NCI-H187 treated with DMSO at 0.1 percent for 48 hours (cell line): ENCODE results near the gene MSI2.

Experiments used
- DNase-seq: peaks from one replicate; lab custom pipeline; 2025; lab: John Stamatoyannopoulos, UW

MSI2 gene

DNA sequence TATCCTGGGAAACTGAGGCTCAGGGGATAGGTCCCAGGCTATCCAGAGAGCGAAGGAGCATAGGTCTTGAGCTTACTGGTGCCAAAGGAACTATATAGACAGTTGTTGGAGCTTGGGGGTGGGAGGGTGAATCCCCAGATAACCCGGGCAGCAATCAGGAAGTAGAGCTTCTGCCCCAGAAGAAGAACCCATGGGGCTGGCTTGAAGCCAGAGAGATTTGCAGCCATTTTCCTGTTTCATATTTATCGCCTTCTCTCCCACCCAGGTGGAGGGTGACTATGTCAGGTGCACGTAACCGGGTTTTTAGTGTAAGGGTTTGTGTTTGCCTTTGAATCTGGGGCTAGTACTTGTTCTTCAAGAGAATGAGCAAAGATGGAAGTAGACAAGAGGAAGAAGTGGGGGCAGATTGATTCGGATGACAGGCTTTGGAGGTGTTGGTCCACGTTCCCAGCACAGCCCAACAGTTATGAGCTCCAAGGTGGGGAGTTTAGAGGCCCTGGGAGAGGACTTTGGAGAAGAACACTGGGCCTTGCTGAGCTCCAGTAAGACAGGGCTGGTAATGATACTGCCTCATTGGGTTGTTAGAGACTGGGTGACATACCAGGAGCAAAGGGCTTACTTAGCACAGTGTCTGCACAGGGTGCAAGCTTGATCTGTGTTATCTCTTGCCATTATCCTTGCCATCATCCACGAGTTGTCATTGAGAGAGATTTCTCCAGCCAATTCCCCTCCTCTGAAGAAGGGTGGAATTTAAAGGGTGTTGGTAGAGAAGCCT lies 343.1 kb downstream of the MSI2 start:
- DNase-seq, result no peak

GRCh38 chr17:57600074-57600473 lies 343.8 kb downstream of the MSI2 start:
- no peak for DNase-seq

DNA sequence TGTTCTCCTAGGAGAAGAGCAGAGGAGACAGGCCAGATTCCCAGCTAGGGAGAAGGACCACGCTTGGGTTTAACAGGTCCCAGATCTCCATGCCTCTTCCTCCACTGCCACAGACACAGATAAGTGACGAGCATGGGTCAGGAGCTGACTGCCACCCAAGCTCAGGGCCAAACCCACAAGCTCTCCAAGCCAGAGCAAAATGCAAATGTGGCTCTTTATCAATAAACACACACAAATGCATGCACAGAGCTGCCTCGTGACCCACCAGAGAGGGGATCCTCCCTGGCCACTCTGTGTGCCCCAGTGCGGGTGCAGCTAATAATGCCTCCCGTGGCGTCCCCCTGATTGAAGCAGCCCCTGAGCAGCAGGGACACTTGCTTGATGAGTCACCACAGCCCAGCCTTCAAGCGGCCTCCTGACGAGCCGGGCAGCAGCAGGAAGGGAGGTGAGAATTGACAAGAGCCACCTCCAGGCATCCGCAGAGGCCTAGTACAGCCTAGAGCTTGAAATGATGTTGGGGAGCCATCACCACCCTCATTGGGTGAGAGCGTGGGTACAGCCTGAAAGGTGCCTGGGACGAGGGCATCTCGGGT lies 344.9 kb downstream of the MSI2 start:
- DNase-seq, result no peak

GRCh38 chr17:57602896-57603295 lies 346.6 kb downstream of the MSI2 start:
- DNase-seq, result no peak

DNA sequence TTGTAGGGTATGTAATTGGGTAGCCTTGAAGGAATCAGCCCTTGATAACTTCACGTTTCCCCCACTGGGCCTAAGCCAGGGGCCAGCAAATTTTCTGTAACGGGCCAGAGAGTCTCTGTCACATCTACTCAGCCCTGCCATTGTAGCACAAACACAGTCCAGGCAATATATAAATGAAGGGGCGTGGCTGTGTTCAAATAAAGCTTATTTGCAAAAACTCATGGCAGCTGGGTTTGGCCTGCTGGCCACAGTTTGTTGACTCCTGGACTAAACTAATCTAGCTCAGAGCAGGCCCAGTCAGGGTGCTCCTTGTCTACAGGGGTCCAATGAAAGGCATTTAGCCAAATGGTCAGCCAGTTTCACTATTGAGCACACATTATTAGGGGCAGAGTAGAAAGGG lies 347.2 kb downstream of the MSI2 start:
- DNase-seq, result no peak

DNA sequence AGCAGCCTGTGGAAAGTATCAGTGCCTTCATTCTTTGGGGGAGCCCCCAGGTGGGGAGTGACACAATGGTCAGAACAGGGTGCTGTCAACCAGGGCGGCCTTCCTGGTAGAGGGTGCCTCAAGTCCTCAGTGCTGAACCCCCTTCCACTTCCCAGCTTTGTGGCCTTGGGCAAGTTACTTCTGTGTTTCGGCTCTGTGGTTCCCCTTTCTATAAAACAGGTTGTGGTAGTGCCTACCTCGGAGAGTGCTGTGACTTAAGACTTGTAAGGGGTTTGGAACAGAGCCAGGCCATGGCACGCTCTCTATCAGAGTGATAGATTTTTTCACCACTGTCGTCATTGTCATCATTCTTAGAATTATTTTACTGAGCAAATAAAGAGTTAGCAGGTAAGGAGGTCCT lies 347.7 kb downstream of the MSI2 start:
- DNase-seq, result no peak

- DNase-seq, result no peak
Observed at GRCh38 chr17:57604771-57605674, 348.7 kb downstream of the MSI2 start.

- DNase-seq, result peak; percentile 80
Observed at GRCh38 chr17:57605675-57606105, 349.4 kb downstream of the MSI2 start.

- no peak for DNase-seq
Observed at GRCh38 chr17:57606111-57606875, 350.0 kb downstream of the MSI2 start.

- DNase-seq, result no peak
Observed at GRCh38 chr17:57607553-57608120, 351.3 kb downstream of the MSI2 start.

DNA sequence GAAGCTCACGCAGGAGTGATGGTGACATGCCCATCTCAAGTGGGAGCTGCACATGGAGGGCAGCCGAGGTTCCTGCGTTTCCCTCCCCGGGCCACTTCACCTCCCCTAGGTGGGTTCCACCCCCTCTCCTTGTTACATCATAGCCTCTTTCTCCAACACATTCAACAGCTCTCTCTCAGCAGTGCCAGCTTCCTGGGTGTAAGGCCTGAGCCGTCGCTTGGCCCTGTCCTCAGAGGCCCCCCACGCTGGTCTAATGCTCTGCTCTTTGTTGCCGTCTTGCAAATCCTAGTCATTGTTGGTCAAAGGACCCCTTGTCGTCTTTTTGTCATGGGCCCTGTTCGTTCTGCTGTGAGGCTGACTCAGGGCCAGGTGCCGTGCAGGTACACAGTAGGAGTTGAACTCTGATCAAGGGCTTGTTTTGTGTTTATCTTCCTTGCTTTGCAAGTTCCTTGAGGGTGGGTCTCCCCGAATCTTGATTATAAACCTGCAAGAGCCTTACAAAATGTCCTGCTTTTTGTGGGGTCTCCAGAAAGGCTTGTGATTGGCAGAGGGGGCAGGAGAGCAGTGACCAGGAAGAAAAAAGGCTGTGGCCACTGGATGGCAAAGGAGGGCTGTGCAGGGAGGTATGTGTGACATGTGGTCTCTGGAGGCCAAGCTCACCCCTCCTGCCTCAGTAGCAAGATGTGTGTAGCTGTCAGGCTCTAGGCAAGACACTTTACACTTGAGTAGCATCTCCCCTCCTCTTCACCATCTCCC lies 352.2 kb downstream of the MSI2 start:
- no peak for DNase-seq

DNA sequence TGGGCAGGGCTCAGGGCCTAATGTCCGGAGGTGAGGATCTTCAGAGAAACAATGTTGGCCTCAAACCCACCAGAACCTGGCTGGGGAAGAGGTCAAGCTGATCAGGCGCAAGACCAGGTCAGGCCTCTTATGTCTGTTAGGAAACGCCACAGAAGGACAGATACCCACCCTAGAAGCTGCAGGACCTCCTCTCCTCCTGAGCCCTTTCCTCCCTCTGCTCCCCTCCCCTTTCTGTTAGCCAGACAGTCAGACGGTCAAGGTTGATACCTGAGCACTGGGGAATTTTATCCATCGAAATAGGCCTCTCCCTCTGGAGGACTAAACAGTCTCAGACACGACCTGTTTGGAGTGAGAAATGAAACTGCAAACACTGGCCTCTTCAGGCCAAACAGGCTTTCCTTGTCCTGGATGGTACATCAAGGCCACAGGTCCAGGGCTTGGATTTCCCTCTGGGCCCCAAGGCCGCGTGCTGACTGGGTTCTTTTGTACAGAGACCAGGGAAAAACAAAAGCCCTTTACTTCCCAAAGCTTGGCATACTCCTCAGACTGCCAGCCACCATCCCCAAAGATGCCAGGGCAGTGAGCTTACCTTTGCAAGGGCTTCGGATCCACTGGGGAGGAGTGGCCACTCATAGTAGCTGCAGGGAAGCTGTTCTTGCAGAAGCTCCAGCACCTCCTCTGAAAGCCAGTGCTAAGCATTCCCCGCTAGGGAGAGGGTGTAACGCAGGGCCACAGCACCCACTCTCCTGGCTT lies 353.0 kb downstream of the MSI2 start:
- DNase-seq, result no peak

DNA sequence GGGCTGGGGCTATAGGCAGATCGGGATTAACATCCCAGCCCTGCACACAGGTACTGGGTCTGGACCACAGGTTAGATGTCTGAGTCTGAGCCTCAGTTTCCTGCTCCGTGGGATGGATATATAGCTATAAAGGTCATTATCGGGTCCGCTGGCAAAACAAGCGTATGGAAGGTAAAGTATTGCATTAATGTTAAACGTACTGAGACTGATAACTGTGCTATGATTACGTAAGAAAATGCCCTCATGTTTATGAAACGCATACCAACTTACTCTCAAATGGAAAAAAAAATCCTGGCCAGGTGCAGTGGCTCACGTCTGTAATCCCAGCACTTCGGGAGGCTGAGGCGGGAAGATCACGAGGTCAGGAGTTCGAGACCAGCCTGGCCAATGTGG lies 353.6 kb downstream of the MSI2 start:
- no peak for DNase-seq

DNA sequence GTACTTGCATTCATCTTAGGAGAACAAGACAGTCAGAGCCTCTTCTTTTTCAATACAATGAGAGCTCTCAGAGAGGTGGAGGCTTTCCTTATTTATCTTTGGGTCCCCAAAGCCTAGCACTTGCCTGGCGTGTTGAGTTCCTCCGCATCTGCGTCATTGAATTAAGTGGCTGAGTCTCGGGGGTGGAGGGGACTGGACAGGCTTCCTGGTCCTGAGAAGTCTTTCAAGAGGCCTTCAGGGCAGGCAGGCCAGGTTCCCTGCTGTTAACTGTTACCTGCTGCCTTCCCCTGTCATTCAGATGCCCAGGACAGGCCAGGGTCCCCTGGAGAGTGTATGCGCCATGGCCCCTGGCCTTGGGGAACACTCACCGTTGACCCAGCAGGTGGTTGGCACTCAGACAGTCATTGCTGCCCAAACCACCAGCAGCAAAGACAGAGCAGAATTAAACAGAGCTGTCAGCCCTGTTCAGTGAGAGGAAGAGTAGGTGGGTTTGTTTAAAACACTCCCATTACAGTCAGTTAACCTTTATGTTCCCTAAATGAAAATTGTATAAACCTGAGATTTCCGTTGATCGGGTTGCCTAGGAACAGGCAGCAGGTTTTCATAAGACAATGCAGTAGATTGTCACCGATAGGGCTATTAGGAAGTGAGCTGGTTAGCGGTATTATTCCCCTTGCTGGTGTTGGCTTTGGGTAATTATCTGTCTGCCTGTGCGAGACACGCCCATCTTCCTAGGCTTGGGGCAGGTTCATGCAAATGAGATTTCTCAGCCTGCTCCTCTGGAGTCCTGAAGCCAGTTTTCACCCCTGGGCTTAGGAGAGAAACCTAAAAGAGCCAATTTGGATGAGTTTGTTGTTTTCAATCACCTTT lies 356.1 kb downstream of the MSI2 start:
- DNase-seq, result no peak

DNA sequence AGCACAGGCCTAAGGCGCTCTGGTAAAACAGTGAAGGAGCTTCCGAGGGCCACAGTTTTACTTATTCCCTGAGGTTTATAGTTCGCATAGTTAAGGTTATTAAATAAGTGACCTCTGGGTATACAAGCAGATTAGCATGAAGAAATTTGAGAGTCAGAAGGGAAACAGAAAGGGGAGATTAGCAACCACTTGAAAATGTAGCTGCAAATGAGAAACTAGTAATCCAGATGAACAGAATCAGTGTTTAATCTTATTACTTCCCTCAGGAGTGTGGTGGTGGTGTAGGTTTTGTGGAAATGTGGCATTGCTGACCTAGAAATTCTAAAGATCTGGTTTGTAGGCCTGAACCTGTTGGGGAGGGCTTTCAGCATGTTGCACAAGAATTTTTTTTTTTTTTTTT lies 358.4 kb downstream of the MSI2 start:
- no peak for DNase-seq

DNA sequence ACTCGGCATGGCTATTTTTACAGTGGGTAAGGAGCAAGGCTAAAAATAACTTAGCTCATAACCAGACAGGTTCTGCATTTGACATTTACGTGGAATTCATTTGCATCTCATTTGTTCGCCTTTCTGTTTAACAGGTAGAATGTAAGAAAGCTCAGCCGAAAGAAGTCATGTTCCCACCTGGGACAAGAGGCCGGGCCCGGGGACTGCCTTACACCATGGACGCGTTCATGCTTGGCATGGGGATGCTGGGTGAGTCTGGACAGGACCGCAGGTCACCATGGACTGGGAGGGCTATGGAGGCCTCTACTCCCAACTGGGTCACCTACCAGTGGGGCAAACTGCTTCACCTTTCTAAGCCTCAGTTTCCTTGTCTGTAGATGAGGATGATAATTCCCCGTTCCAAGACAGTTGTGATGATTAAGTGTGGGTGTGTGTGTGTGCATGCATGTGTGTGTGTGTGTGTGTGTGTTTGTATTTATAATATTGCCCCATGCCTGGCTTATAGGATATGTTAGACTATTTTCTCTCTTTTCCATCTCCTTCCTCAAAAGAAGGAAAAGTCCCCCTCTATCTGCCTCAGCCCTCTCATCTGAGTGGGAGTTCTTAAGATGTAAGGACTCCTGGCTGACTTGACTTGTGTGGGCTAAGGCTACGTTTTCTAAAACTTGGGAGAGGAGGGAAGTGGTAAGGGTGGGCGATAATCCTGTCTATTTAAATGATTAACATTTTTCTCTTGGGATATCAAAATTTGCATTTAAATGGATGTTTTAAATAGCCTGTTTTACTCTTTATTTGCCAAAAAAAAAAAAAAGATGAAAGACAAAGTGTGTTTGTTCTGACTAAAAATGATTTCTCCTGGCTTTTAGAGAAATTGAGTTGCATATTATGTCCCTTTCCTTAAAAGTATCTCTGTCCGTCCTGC lies 359.8 kb downstream of the MSI2 start:
- DNase-seq, result no peak

- no peak for DNase-seq
Observed at GRCh38 chr17:57617218-57617617, 360.9 kb downstream of the MSI2 start.
